ENCODE results near the gene RIN3. TPM values are rescaled to one million over a fixed set of nuclear protein-coding genes. Genes with fewer than 3 reads are reported as not detected.

The RIN3 gene
- total RNA-seq, 1 experiment from 2014 or later: 10.9 TPM

- no peak for DNase-seq (ENCODE audit: low read depth, low spot score)
- intact Hi-C loops (cut with micrococcal nuclease; ENCODE audit: unreplicated experiment): no loop called here
- Histone ChIP-seq H3K9me3 (ENCODE audit: control insufficient read depth, insufficient read depth, low read depth, low read length) (no peaks in the 10 kb centered on the region), H3K27ac (ENCODE audit: low read length) (no peak overlapping the region), H3K36me3 (ENCODE audit: control insufficient read depth, insufficient read depth, low read length) (no peaks in the 10 kb centered on the region; the same call in 1 of the 2 replicates), H3K27me3 (ENCODE audit: control insufficient read depth, insufficient read depth, low read length) (no peaks in the 10 kb centered on the region), H3K4me1 (ENCODE audit: control insufficient read depth, insufficient read depth, low read length) (no peaks in the 10 kb centered on the region), H3K4me3 (ENCODE audit: low read depth in 2 of 2, low read length in 2 of 2) (no peak overlapping the region)
- BruUV-seq (replicated peaks): no TSS peak
- in situ Hi-C loops (cut with HindIII; ENCODE audit: low pct_unique_long_range_greater_than_20kb, low sequenced_read_pairs): no loop called here
- ATAC-seq: no peak
- POLR2A ChIA-PET: no interaction called here
- TF ChIP-seq POLR2AphosphoS5 (IDR thresholded peaks at IDR 0.05; ENCODE audit: low read depth, low read length) (no peak), CTCF (IDR thresholded peaks at IDR 0.05) (no peak), SIN3A (IDR thresholded peaks at IDR 0.05; ENCODE audit: borderline replicate concordance, insufficient read depth, low read depth, low read length) (no peak), REST (IDR thresholded peaks at IDR 0.05; ENCODE audit: insufficient read depth in 1 of 2, low read depth in 2 of 2, low read length in 1 of 2) (no peak), TCF7L2 (IDR thresholded peaks at IDR 0.05; ENCODE audit: low read depth, low read length) (no peak)
- CTCF ChIA-PET: no interaction called here
Observed at GRCh38 chr14:92737206-92737605, 223.6 kb downstream of the RIN3 start.

- Histone ChIP-seq H3K4me3 (ENCODE audit: low read depth in 2 of 2, low read length in 2 of 2) (no peak overlapping the region), H3K9me3 (ENCODE audit: control insufficient read depth, insufficient read depth, low read depth, low read length) (no peaks in the 10 kb centered on the region), H3K27ac (ENCODE audit: low read length) (no peak overlapping the region), H3K4me1 (ENCODE audit: control insufficient read depth, insufficient read depth, low read length) (no peaks in the 10 kb centered on the region), H3K36me3 (ENCODE audit: control insufficient read depth, insufficient read depth, low read length) (no peaks in the 10 kb centered on the region; the same call in 1 of the 2 replicates), H3K27me3 (ENCODE audit: control insufficient read depth, insufficient read depth, low read length) (no peaks in the 10 kb centered on the region)
- TF ChIP-seq SIN3A (IDR thresholded peaks at IDR 0.05; ENCODE audit: borderline replicate concordance, insufficient read depth, low read depth, low read length) (no peak), CTCF (IDR thresholded peaks at IDR 0.05) (no peak), POLR2AphosphoS5 (IDR thresholded peaks at IDR 0.05; ENCODE audit: low read depth, low read length) (no peak), TCF7L2 (IDR thresholded peaks at IDR 0.05; ENCODE audit: low read depth, low read length) (no peak), REST (IDR thresholded peaks at IDR 0.05; ENCODE audit: insufficient read depth in 1 of 2, low read depth in 2 of 2, low read length in 1 of 2) (no peak)
- ATAC-seq: no peak
- BruUV-seq (replicated peaks): no TSS peak
- in situ Hi-C loops (cut with HindIII; ENCODE audit: low pct_unique_long_range_greater_than_20kb, low sequenced_read_pairs): no loop called here
- POLR2A ChIA-PET: no interaction called here
- intact Hi-C loops (cut with micrococcal nuclease; ENCODE audit: unreplicated experiment): no loop called here
- no peak for DNase-seq (ENCODE audit: low read depth, low spot score)
- CTCF ChIA-PET: no interaction called here
Observed at GRCh38 chr14:92737619-92738188, 224.1 kb downstream of the RIN3 start.

All from Panc1 (cell line).